K562 (cell line): ENCODE results near the gene KNG1. TPM values are rescaled to one million over a fixed set of nuclear protein-coding genes. Genes with fewer than 3 reads are reported as not detected.

ENCODE experiments used
- ATAC-seq: fragments of 200-7000 bp; cut with Tn5 transposase; 3 replicates; pipeline ENCODE4 v1.9.1; 2020; ENCODE audit warnings: moderate library complexity
- BruUV-seq: library from RNA; stranded (reverse); fragments of 400-500 nt; replicated peaks from 2 replicates; lab custom pipeline; 2021; lab: Mats Ljungman, UMichigan
- CTCF ChIA-PET: fragments of 300-600 bp; formaldehyde crosslinking; extraction: SDS; loops from one replicate; lab custom pipeline; 2021; ENCODE audit warnings: low intra/inter-chr PET ratio; lab: Yijun Ruan, JAX
- POLR2A ChIA-PET: fragments of 300-600, 350-650 bp; sonication (Branson Sonifier 250); formaldehyde crosslinking; extraction: SDS; loops from one replicate; lab custom pipeline; 2021; ENCODE audit warnings: antibody characterized with exemption, inconsistent platforms; lab: Yijun Ruan, JAX
- DNase-seq, 4 experiments: peaks; one replicate each; pipeline versions ENCODE4 v3.0.0 to v3.0.0-alpha.2; 2011 to 2018; ENCODE audit warnings: low spot score in 3 of 4, mixed read lengths in 3 of 4; ENCODE audit errors: extremely low read depth in 1 of 4
- FAIRE-seq: peaks from 2 replicates; lab custom pipeline; 2011; peaks lifted over from hg19 to GRCh38; lab: Jason Lieb, UNC
- H2AFZ ChIP-seq: 2 replicates; pipeline ENCODE4 v1.6.0; 2011; ENCODE audit warnings: low read depth, low read length, control low read depth, inconsistent platforms
- H3K27ac ChIP-seq: fragments of 200-600 bp; 3 replicates; pipeline ENCODE4 v1.8.0; 2011; ENCODE audit warnings: low read depth, mild to moderate bottlenecking, control low read depth, inconsistent platforms, low read length, moderate library complexity, mixed read lengths; ENCODE audit errors: extremely low read depth
- H3K27me3 ChIP-seq, 2 experiments: fragments of 300-600 bp in 1 of 2; 2 replicates in 1 of 2; 3 replicates in 1 of 2; pipeline versions ENCODE4 v1.6.0 to v1.8.0; 2011; ENCODE audit warnings: inconsistent platforms in 2 of 2, low read length in 2 of 2, mild to moderate bottlenecking in 1 of 2, mixed read lengths in 1 of 2, moderate library complexity in 1 of 2; ENCODE audit not compliant: control insufficient read depth in 2 of 2, insufficient read depth in 2 of 2
- H3K36me3 ChIP-seq: fragments of 300-600 bp; 3 replicates; pipeline ENCODE4 v1.8.0; 2011; ENCODE audit warnings: mild to moderate bottlenecking, low read length, inconsistent platforms; ENCODE audit not compliant: control insufficient read depth, insufficient read depth
- H3K4me1 ChIP-seq, 2 experiments: fragments of 200-600 bp in 1 of 2; replicated peaks in 1 of 2; 2 replicates in 1 of 2; 3 replicates in 1 of 2; pipeline versions ENCODE4 v1.5.1 to v1.8.0; 2011; ENCODE audit warnings: inconsistent platforms in 2 of 2, low read length in 2 of 2, mild to moderate bottlenecking in 1 of 2, mixed read lengths in 1 of 2, moderate library complexity in 1 of 2; ENCODE audit not compliant: control insufficient read depth in 2 of 2, insufficient read depth in 2 of 2
- H3K4me2 ChIP-seq: 2 replicates; pipeline ENCODE4 v1.6.1; 2011; ENCODE audit warnings: low read length, control low read depth, inconsistent platforms, mixed read lengths; ENCODE audit not compliant: insufficient read depth
- H3K4me3 ChIP-seq: fragments of 200-600 bp; sonication (generic), shearing (Covaris generic); 2 replicates; pipeline ENCODE4 v1.5.1; 2016; ENCODE audit warnings: control low read depth, inconsistent platforms
- H3K79me2 ChIP-seq: fragments of 200-600 bp; 3 replicates; pipeline ENCODE4 v1.8.0; 2011; ENCODE audit warnings: low read length, inconsistent platforms; ENCODE audit not compliant: control insufficient read depth, insufficient read depth
- H3K9ac ChIP-seq, 2 experiments: 2 replicates each; pipeline versions ENCODE4 v1.6.0 to v1.6.1; 2011; ENCODE audit warnings: low read depth in 2 of 2, low read length in 2 of 2, control low read depth in 1 of 2, inconsistent platforms in 1 of 2, mild to moderate bottlenecking in 1 of 2, mixed read lengths in 1 of 2; ENCODE audit not compliant: insufficient read depth in 1 of 2
- H3K9me1 ChIP-seq: one replicate; pipeline ENCODE4 v1.6.0; 2011; ENCODE audit warnings: inconsistent platforms, mild to moderate bottlenecking, low read length, moderate library complexity; ENCODE audit not compliant: control insufficient read depth, insufficient read depth
- H3K9me3 ChIP-seq: replicated peaks from 2 replicates; pipeline ENCODE4 v1.5.1; 2011; ENCODE audit warnings: low read depth, low read length, inconsistent platforms; ENCODE audit not compliant: control insufficient read depth, insufficient read depth
- H4K20me1 ChIP-seq: replicated peaks from 2 replicates; pipeline ENCODE4 v1.6.1; 2011; ENCODE audit warnings: low read length, inconsistent platforms, mixed read lengths; ENCODE audit not compliant: control insufficient read depth, insufficient read depth
- CXXC5 ChIP-seq: fragments of 250-450 bp; sonication (Bioruptor Pico); IDR thresholded peaks from 2 replicates; pipeline ENCODE4 v1.8.0; 2022; ENCODE audit warnings: inconsistent platforms, mild to moderate bottlenecking, moderate library complexity
- EWSR1 ChIP-seq: fragments of 450-650 bp; IDR thresholded peaks from 2 replicates; pipeline ENCODE4 v1.6.1; 2018; ENCODE audit warnings: borderline replicate concordance, mild to moderate bottlenecking, low read depth, moderate library complexity; ENCODE audit not compliant: partially characterized antibody
- FOXA3 ChIP-seq, 2 experiments: fragments of 450-650 bp in 1 of 2; sonication (generic) in 1 of 2; formaldehyde crosslinking; IDR thresholded peaks in 1 of 2; conservative IDR thresholded peaks in 1 of 2; 2 replicates each; pipeline versions ENCODE4 v1.4.0 to v1.8.0; 2020 to 2022; ENCODE audit warnings: mild to moderate bottlenecking in 2 of 2, missing genetic modification reagents in 1 of 2
- ILF3 ChIP-seq: fragments of 450-650 bp; IDR thresholded peaks from 2 replicates; pipeline ENCODE4 v1.6.1; 2018; ENCODE audit warnings: antibody characterized with exemption, mild to moderate bottlenecking, moderate library complexity, borderline replicate concordance
- MXD1 ChIP-seq: fragments of 250-450 bp; sonication (Bioruptor Pico); IDR thresholded peaks from 2 replicates; pipeline ENCODE4 v1.8.0; 2021; ENCODE audit warnings: borderline replicate concordance, mild to moderate bottlenecking, moderate library complexity; ENCODE audit not compliant: poor library complexity, severe bottlenecking
- NCOA6 ChIP-seq: fragments of 450-650 bp; IDR thresholded peaks from 2 replicates; pipeline ENCODE4 v1.6.1; 2017; ENCODE audit warnings: mild to moderate bottlenecking
- OTX1 ChIP-seq: fragments of 450-650 bp; formaldehyde crosslinking; IDR thresholded peaks from 2 replicates; pipeline ENCODE4 v1.4.0; 2022; ENCODE audit warnings: mild to moderate bottlenecking
- POLR2AphosphoS5 ChIP-seq: IDR thresholded peaks from 2 replicates; pipeline ENCODE4 v1.6.1; 2011; ENCODE audit warnings: mild to moderate bottlenecking, low read depth, low read length, moderate library complexity; ENCODE audit not compliant: control insufficient read depth, insufficient read depth
- POLR2G ChIP-seq: fragments of 200-400 bp; formaldehyde crosslinking; IDR thresholded peaks from 2 replicates; pipeline ENCODE4 v1.6.1; 2017; ENCODE audit warnings: low read depth, mild to moderate bottlenecking, antibody characterized with exemption, low read length, moderate library complexity
- RBFOX2 ChIP-seq: fragments of 200-400 bp; formaldehyde crosslinking; IDR thresholded peaks from 2 replicates; pipeline ENCODE4 v1.6.1; 2017; ENCODE audit warnings: low read depth, mild to moderate bottlenecking, low read length, moderate library complexity
- RNF219 ChIP-seq: fragments of 250-450 bp; sonication (Bioruptor Pico); IDR thresholded peaks from 2 replicates; pipeline ENCODE4 v1.5.0; 2022; ENCODE audit warnings: mild to moderate bottlenecking
- WHSC1 ChIP-seq: IDR thresholded peaks from one replicate; pipeline ENCODE4 v1.6.1; 2012; ENCODE audit warnings: low read length, control low read depth, inconsistent platforms
- ZNF449 ChIP-seq: fragments of 250-450 bp; sonication (Bioruptor Pico); IDR thresholded peaks from 2 replicates; pipeline ENCODE4 v1.8.0; 2022; ENCODE audit warnings: moderate library complexity, mild to moderate bottlenecking, inconsistent platforms
- ZNF57 ChIP-seq: fragments of 450-650 bp; formaldehyde crosslinking; IDR thresholded peaks from 2 replicates; pipeline ENCODE4 v1.4.0; 2020; ENCODE audit warnings: mild to moderate bottlenecking, moderate library complexity
- WGBS: fragments of 100-300 bp; shearing (Covaris generic); methylation state at CpG from one replicate; pipeline ENCODE4 v1.1.6; 2016; ENCODE audit warnings: low coverage, mixed read lengths; ENCODE audit not compliant: insufficient coverage; ENCODE audit errors: missing lambda C conversion rate; 5-methylcytosine and 5-hydroxymethylcytosine counted together
- in situ Hi-C: fragments of 300-500 bp; cut with MboI; formaldehyde crosslinking; loops from 4 replicates; pipeline ENCODE4 v1.15.0; 2018; ENCODE audit warnings: inconsistent platforms, mixed read lengths
- intact Hi-C: fragments of 100-400 bp; cut with micrococcal nuclease; formaldehyde crosslinking; loops from 2 replicates; pipeline ENCODE4 v1.14.2; 2022
- polyA plus RNA-seq, 8 experiments: library from polyadenylated mRNA; depleted of rRNA in 4 of 8; stranded (reverse) in 5 of 8; unstranded in 3 of 8; fragments of >200 nt; fragmentation: Nextera tagmentation in 2 of 8; fragmentation: Illumina TruSeq in 1 of 8; extraction: Ambion mirVana in 2 of 8; extraction: Trizol in 1 of 8; gene quantifications; 2 replicates each; pipeline versions ENCODE4 v1.2.1 to v1.2.3, GENCODE V29; 2011 to 2014; ENCODE audit warnings: inconsistent platforms in 1 of 8, missing spikeins in 1 of 8
- total RNA-seq, 7 experiments: library from RNA; depleted of rRNA in 6 of 7; stranded (reverse); fragments of >200 nt in 6 of 7; fragmentation: Illumina TruSeq in 2 of 7; extraction: Trizol in 2 of 7; gene quantifications; 2 replicates each; pipeline versions ENCODE4 v1.2.1 to v1.2.3, GENCODE V29; 2011 to 2021; ENCODE audit warnings: low replicate concordance in 1 of 7
- TF ChIP-seq, protein P1 (sequence below): fragments of 450-650 bp; formaldehyde crosslinking; IDR thresholded peaks from 2 replicates; pipeline ENCODE4 v1.4.0; 2022; ENCODE audit warnings: missing genetic modification characterization

The KNG1 gene
- total and polyA plus RNA-seq, 9 of the 15 experiments (the other 6 are each of a cell fraction or from before 2014, with no cell fraction given): 0.09 TPM; not detected in 8

DNA sequence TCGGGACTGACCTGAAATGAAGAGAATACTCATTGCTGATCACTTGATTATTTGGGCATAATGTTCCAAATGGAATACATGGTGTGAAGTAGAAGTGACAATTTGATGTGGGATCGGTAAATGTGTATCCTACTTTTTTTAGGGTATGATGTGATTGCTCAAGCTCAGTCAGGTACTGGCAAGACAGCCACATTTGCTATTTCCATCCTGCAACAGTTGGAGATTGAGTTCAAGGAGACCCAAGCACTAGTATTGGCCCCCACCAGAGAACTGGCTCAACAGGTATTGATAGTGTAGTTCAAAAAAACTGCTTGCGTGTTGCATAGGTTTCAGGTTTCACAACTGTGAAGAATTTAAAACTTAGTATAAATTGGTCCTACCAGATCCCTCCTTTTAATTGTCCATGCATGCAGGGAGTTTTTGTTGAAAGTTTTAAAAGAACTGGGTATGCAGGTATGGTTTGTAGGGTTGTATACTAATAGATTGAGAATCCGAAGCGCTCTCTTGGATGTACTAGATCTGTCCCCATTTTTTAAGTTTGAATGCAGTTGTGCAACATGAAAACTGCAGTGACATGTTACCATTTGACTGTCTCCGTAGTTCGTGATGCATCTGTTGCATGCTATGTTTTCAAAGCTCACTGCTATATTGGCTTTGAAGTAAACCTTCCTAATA is 67.8 kb downstream of the KNG1 start:
- H3K36me3 ChIP-seq: peaks cover 64% of the 10 kb centered on the region
- H3K9ac ChIP-seq: peak overlapping the region; percentile 100
- peaks cover 68% of the 10 kb centered on the region for H3K79me2 ChIP-seq
- H2AFZ ChIP-seq: no peak overlapping the region
- H3K4me1 ChIP-seq: peaks cover 4 to 18% of the 10 kb centered on the region in 2 experiments; a peak in 4 of 5 replicates
- peak overlapping the region; percentile 99 for H3K27ac ChIP-seq
- H3K27me3 ChIP-seq: no peaks in the 10 kb centered on the region
- H3K9me1 ChIP-seq: no peaks in the 10 kb centered on the region
- WGBS: under 1% methylated on average over 7 of the region's 7 CpGs
- POLR2A ChIA-PET: interaction anchor here (0.6 to 3.3 kb wide), 38 partner anchors 7 to 355 kb away, joined by 3 to 68 read pairs (median 8); partner anchors contain the start of genes DNAJB11, RFC4, RPL39L and TBCCD1
- DNase-seq: no peak
- BruUV-seq: no TSS peak
- FAIRE-seq: no peak
- intact Hi-C loops: no loop called here
- H4K20me1 ChIP-seq: peaks cover 57% of the 10 kb centered on the region
- CTCF ChIA-PET: interaction anchor here (0.6 kb wide), 1 partner anchor 90 kb away, joined by 3 read pairs; no protein-coding TSS in a partner anchor
- H3K4me2 ChIP-seq: peak overlapping the region; percentile 99
- no peak for ATAC-seq
- H3K4me3 ChIP-seq: peak overlapping the region; percentile 81
- no peaks in the 10 kb centered on the region for H3K9me3 ChIP-seq
- in situ Hi-C loops: no loop called here
- TF ChIP-seq CXXC5 (CRISPR knock-in tag) (no peak), EWSR1 (peak; percentile 73), ZNF57 (CRISPR knock-in tag) (no peak), POLR2G (peak; percentile 70), WHSC1 (no peak), POLR2AphosphoS5 (0 out of 2 replicates have a peak, but pooled peaks have one; percentile 6), RBFOX2 (peak; percentile 72), NCOA6 (0 out of 2 replicates have a peak, but pooled peaks have one; percentile 2), MXD1 (CRISPR knock-in tag) (no peak), OTX1 (CRISPR knock-in tag) (no peak), FOXA3 (CRISPR knock-in tag; conservative IDR thresholded peaks at IDR 0.05 in 1 of 2, IDR thresholded peaks at IDR 0.05 in 1 of 2) (no peak), ZNF449 (CRISPR knock-in tag) (no peak), ILF3 (peak; percentile 40; the same call in 1 of the 2 replicates), RNF219 (CRISPR knock-in tag) (no peak)
- TF ChIP-seq, protein P1, sequence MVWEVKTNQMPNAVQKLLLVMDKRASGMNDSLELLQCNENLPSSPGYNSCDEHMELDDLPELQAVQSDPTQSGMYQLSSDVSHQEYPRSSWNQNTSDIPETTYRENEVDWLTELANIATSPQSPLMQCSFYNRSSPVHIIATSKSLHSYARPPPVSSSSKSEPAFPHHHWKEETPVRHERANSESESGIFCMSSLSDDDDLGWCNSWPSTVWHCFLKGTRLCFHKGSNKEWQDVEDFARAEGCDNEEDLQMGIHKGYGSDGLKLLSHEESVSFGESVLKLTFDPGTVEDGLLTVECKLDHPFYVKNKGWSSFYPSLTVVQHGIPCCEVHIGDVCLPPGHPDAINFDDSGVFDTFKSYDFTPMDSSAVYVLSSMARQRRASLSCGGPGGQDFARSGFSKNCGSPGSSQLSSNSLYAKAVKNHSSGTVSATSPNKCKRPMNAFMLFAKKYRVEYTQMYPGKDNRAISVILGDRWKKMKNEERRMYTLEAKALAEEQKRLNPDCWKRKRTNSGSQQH: no peak
